ENCODE data around the gene SGTA. TPM values are rescaled to one million over a fixed set of nuclear protein-coding genes. Genes with fewer than 3 reads are reported as not detected.
"Not testable (repeated sequence)": the region's sequence is repeated elsewhere in the genome, so short reads cannot be mapped to it uniquely, and the experiment has no call there.

Gene SGTA
- total and polyA plus RNA-seq, 2 of the 13 experiments (the other 11 are each of a cell fraction or from before 2014, with no cell fraction given) = 43.9 to 47.4 TPM

DNA sequence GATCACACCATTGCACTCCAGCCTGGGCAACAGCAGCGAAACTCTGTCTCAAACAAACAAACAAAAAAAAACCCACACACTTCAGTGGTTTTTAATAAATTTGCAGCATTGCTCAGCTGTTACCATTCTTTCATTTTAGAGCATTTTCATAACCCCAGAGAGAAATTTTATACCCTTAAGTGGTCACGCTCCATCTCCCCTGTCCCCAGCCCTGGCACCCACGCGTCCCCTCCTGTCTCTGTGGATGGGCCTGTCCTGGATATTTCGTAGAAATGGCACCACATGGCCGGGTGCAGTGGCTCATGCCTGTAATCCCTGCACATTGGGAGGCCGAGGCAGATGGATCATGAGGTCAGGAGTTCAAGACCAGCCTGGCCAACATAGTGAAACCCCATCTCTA, 10.1 kb upstream of the SGTA start (continued):
- TF ChIP-seq, protein P1, sequence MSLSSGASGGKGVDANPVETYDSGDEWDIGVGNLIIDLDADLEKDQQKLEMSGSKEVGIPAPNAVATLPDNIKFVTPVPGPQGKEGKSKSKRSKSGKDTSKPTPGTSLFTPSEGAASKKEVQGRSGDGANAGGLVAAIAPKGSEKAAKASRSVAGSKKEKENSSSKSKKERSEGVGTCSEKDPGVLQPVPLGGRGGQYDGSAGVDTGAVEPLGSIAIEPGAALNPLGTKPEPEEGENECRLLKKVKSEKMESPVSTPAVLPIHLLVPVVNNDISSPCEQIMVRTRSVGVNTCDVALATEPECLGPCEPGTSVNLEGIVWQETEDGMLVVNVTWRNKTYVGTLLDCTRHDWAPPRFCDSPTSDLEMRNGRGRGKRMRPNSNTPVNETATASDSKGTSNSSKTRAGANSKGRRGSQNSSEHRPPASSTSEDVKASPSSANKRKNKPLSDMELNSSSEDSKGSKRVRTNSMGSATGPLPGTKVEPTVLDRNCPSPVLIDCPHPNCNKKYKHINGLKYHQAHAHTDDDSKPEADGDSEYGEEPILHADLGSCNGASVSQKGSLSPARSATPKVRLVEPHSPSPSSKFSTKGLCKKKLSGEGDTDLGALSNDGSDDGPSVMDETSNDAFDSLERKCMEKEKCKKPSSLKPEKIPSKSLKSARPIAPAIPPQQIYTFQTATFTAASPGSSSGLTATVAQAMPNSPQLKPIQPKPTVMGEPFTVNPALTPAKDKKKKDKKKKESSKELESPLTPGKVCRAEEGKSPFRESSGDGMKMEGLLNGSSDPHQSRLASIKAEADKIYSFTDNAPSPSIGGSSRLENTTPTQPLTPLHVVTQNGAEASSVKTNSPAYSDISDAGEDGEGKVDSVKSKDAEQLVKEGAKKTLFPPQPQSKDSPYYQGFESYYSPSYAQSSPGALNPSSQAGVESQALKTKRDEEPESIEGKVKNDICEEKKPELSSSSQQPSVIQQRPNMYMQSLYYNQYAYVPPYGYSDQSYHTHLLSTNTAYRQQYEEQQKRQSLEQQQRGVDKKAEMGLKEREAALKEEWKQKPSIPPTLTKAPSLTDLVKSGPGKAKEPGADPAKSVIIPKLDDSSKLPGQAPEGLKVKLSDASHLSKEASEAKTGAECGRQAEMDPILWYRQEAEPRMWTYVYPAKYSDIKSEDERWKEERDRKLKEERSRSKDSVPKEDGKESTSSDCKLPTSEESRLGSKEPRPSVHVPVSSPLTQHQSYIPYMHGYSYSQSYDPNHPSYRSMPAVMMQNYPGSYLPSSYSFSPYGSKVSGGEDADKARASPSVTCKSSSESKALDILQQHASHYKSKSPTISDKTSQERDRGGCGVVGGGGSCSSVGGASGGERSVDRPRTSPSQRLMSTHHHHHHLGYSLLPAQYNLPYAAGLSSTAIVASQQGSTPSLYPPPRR (CRISPR knock-in tag; IDR thresholded peaks at IDR 0.05; ENCODE audit: borderline replicate concordance) = no peak
- TF ChIP-seq KAT7 (CRISPR knock-in tag; IDR thresholded peaks at IDR 0.05; ENCODE audit: borderline replicate concordance) = no peak

DNA sequence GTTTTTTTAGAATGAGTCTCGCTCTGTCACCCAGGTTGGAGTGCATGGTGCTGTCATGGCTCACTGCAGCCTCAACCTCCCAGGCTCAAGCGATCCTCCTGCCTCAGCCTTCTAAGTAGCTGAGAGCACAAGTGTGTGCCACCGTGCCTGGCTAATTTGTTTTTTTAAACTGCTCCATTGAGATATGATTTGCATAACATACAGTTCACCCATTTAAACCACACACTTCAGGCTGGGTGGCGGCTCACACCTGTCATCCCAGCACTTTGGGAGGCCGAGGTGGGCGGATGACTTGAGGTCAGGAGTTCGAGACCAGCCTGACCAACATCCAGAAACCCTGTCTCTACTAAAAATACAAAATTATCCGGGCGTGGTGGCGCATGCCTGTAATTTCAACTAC, 9.6 kb upstream of the SGTA start:
- Histone ChIP-seq H4K20me1 (ENCODE audit: insufficient read depth, low read length) (peaks cover 15% of the 10 kb centered on the region), H3K79me2 (ENCODE audit: insufficient read depth, low read length) (peaks cover 15% of the 10 kb centered on the region), H3K36me3 (replicated peaks in 1 of 2; ENCODE audit: control insufficient read depth in 1 of 2, insufficient read depth in 2 of 2, low read length in 2 of 2) (peaks cover 20 to 57% of the 10 kb centered on the region in 2 experiments), H3K4me1 (ENCODE audit: insufficient read depth, low read length) (peaks cover 39% of the 10 kb centered on the region)
- H3K4me3 ChIP-seq (replicated peaks in 1 of 3; ENCODE audit: insufficient read depth in 1 of 3, low read depth in 2 of 3, low read length in 3 of 3); POLR2A ChIA-PET; BruUV-seq (replicated peaks); H3K4me2 ChIP-seq (ENCODE audit: low read depth, low read length); CTCF ChIA-PET (ENCODE audit: low intra/inter-chr PET ratio, low total read pairs); H3K9ac ChIP-seq (ENCODE audit: insufficient read depth, low read depth, low read length); in situ Hi-C loops (cut with HindIII; ENCODE audit: extremely low pct_ligation_motif_present, low pct_unique_long_range_greater_than_20kb); DNase-seq (ENCODE audit: low spot score); H3K27me3 ChIP-seq (ENCODE audit: control insufficient read depth in 1 of 2, insufficient read depth in 2 of 2, low read length in 2 of 2); H2AFZ ChIP-seq (ENCODE audit: low read length); ATAC-seq; H3K27ac ChIP-seq (ENCODE audit: extremely low read length, insufficient read depth, low read length); intact Hi-C loops (cut with micrococcal nuclease; ENCODE audit: unreplicated experiment); H3K9me3 ChIP-seq (ENCODE audit: low read length); FAIRE-seq: not testable (repeated sequence)
- 99% methylated on average over 10 of the region's 10 CpGs for WGBS (ENCODE audit: low lambda C conversion rate)

Measured in HepG2 (cell line).